Measurements from ENCODE around the gene RAB39B.

The RAB39B gene

GRCh38 chrX:155215443-155216178 lies 48.7 kb downstream of the RAB39B start:
- DNase-seq (ENCODE audit: low read depth), result no peak

GRCh38 chrX:155213731-155214130 lies 50.6 kb downstream of the RAB39B start:
- DNase-seq (ENCODE audit: low read depth), result no peak

- DNase-seq (ENCODE audit: low read depth), result no peak
These were observed 53.1 kb downstream of the RAB39B start for GRCh38 chrX:155211208-155211607.

All from stimulated activated CD8-positive, alpha-beta memory T cell treated with anti-CD3 and anti-CD28 coated beads, Interleukin-12 subunit alpha, Interleukin-12 subunit beta, amount 100 ng/mL, for 4 hours (primary cell).